Measurements from ENCODE around the gene CDKL1.
"Not testable (repeated sequence)": the region's sequence is repeated elsewhere in the genome, so short reads cannot be mapped to it uniquely, and the experiment has no call there.

Gene CDKL1

DNA sequence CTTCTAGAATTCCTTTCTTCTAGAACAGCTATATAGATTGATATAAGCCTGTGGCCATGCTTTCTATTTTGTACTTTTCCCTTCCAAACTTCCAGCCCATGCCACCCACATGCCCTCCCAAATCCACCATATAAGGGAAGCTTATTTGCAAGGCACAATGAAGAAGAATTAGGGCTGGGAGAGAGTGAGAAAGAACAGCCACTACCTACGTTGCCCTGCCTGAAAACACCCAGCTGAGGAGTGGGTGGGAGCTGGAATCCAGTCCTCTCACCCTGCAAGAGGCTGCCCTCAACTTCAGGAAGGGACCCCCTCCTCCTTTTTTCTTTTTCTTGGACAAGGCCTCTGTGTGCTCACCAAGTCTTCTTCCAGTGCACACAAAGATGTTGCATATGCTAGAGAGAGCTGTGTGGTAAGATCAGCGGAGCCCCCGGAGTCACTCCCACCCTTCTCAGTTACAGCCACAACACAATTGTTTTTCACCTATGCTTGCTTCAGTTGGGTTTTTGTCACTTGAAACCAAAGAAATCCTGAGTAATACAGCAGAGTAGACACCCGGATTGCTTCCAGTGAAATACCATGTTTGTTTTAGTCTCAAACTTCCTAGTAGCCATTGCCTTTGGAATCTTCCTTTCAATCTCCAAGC, 38.8 kb downstream of the CDKL1 start:
- no peak for DNase-seq (ENCODE audit: low read depth, low spot score)

- no peak for DNase-seq (ENCODE audit: low read depth, low spot score)
These were observed 39.6 kb downstream of the CDKL1 start for GRCh38 chr14:50357124-50357523.

DNA sequence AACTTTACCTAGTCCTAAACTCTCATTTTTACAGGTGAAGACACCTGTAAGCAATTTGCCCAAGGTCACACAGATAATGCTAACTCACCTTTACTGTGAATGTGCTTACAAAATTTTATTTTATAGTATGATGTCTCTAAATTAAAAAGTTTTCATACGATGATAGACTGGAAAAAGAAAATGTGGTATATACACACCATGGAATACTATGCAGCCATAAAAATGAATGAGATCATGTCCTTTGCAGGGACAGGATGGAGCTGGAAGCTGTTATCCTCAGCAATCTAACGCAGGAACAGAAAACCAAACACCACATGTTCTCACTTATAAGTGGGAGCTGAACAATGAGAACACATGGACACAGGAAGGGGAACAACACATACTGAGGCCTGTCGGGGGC, 40.4 kb downstream of the CDKL1 start:
- DNase-seq (ENCODE audit: low read depth, low spot score): not testable (repeated sequence)

DNA sequence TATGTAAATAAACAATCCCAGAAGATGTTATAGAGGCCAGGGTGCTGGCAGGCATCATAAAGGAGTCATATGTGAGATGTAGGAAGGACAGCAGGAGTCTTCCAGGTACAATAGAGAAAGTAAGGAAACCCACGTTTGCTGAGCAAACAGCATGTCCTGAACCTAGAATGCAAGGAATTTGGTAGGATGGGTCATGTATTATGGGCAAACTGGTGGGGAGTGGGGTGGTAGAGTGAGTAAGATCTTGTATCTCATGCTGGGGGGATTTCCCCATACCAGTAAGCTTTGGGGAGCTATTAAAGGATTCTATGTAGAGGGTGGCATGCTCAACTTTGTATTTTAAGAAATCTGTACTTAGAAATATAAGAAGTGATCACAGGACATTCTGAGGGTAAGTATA, 41.0 kb downstream of the CDKL1 start:
- DNase-seq (ENCODE audit: low read depth, low spot score): no peak

DNA sequence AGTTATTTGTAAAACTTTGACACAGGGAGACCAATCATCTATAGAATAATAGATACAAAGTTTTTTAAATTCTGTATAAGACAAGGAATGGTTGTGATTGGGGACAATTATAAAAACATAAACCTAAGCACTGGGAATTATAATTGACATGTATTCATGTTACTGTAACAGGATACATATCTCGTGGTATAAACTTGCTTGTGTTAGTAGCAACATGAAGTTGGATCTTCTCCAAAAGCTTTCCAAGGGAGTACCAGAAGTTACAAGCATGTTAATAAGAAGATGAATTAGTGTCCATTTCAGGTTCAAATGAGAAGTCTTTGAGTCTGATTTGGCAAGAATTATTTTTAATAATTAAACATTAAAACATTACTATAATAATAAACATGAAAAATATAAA, 42.2 kb downstream of the CDKL1 start:
- no peak for DNase-seq (ENCODE audit: low read depth, low spot score)

DNA sequence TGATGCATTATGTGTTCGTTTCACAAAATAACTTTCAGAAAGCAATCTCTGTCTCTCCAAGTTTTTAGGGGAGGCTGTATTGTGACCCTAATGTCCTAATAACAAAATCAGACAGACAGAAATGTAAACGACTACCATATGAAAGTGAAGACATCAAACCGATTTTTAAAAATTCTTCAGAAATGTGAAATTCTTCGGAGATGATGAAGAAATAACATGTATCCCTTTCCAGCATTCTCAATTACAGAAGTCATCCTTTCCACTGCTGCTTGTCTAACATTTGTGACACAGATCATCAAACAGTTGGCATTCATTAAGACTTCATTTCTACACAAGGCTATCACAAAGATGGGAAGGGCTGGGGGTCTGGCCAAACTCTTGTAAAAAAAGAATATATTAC, 43.6 kb downstream of the CDKL1 start:
- no peak for DNase-seq (ENCODE audit: low read depth, low spot score)

- no peak for DNase-seq (ENCODE audit: low read depth, low spot score)
These were observed 44.1 kb downstream of the CDKL1 start for GRCh38 chr14:50352584-50352983.

DNA sequence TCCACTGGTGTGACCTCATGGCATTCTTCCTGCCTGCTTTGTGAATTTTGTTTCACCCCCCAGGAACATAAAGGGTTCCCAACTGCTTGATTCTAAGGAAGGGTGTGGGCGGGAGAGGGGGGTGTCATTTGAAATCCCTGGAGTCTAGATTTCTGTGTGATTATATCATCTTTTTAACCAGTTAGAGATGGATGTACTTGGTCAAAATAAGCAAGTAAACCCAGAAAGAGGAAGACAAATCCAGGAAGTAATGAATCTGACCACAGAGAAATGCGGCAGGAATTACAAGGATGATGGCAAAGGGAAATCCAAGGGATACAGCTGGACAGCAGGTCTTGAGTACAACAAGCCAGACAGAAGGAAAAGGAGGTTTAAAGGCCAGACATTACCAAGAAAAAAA, 45.7 kb downstream of the CDKL1 start:
- DNase-seq (ENCODE audit: low read depth, low spot score): no peak

GRCh38 chr14:50348933-50349332, 47.7 kb downstream of the CDKL1 start:
- no peak for DNase-seq (ENCODE audit: low read depth, low spot score)

DNA sequence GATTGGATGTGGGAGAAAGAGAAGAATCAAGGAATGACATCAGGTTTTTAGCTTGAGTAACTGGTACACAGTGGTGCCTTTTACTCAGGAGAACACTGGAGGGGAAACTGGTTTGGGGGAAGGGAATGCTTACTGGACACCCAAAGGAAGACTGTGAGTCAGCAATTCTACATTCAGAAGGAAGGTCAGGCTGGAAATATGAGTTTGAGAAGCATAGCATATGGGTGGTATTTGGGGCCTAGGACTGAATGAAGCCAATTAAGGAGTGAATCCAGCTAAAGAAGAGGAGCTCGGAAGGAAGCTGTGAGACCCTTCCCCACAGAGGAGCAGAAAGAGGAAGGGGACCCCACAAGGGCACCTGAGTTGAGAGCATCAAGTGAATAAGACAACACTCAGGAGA, 49.2 kb downstream of the CDKL1 start:
- no peak for DNase-seq (ENCODE audit: low read depth, low spot score)

- no peak for DNase-seq (ENCODE audit: low read depth, low spot score)
These were observed 50.7 kb downstream of the CDKL1 start for GRCh38 chr14:50345846-50346422.

DNA sequence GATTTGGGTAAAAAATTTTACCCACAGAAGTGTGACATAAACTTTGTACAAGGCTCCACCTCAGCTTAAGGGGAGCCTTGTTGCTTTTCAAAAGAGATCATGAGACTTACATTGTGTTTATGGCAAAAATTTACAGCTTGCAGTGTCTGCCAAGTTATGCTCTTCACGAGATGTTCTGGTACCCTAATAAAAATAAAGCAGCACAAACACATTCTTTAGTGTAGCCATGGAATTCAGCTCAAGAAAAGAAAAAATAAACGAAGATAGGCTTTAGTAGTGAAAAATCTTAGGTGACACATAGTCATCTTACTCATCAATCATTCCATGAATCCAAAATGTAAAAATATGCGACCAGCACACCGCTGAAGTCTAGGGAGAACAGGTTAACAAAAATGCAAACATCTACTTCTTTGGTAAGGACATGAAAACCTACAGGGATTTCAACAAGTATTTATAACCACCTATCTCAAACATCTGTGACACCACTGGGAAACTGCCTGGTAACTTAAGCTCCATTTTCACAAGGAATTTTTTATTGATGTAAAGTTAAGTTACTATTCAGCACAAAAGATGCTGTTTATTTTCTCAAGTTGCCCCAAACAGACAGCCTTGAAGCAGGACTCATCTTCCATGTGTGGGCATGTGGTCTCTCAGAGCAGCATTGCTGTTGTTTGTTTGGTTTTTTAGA, 51.7 kb downstream of the CDKL1 start:
- DNase-seq (ENCODE audit: low read depth, low spot score): no peak

GRCh38 chr14:50344116-50344775, 52.4 kb downstream of the CDKL1 start:
- DNase-seq (ENCODE audit: low read depth, low spot score): no peak

- DNase-seq (ENCODE audit: low read depth, low spot score): no peak
These were observed 53.2 kb downstream of the CDKL1 start for GRCh38 chr14:50343434-50343833.

- peak; percentile 77 for DNase-seq (ENCODE audit: low read depth, low spot score)
These were observed 54.2 kb downstream of the CDKL1 start for GRCh38 chr14:50342221-50343078.

- DNase-seq (ENCODE audit: low read depth, low spot score): peak; percentile 18
These were observed 55.7 kb downstream of the CDKL1 start for GRCh38 chr14:50340963-50341362.

- no peak for DNase-seq (ENCODE audit: low read depth, low spot score)
These were observed 56.6 kb downstream of the CDKL1 start for GRCh38 chr14:50340045-50340444.

- no peak for DNase-seq (ENCODE audit: low read depth, low spot score)
These were observed 57.4 kb downstream of the CDKL1 start for GRCh38 chr14:50339178-50339804.

GRCh38 chr14:50338587-50338986, 58.1 kb downstream of the CDKL1 start:
- DNase-seq (ENCODE audit: low read depth, low spot score): no peak

- peak; percentile 47 for DNase-seq (ENCODE audit: low read depth, low spot score)
These were observed 60.5 kb downstream of the CDKL1 start for GRCh38 chr14:50335989-50336824.
